T-helper 9 cell (primary cell): Measurements from ENCODE around the gene ATG10.

Experiments used
- DNase-seq: peaks from one replicate; pipeline ENCODE4 v3.0.0-alpha.2; 2020

ATG10 gene

GRCh38 chr5:82168294-82168693 lies 196.5 kb downstream of the ATG10 start:
- no peak for DNase-seq

GRCh38 chr5:82169892-82170291 lies 198.1 kb downstream of the ATG10 start:
- no peak for DNase-seq

- peak; percentile 37 for DNase-seq
These were observed 202.5 kb downstream of the ATG10 start for GRCh38 chr5:82174128-82174918.

- DNase-seq: no peak
These were observed 203.0 kb downstream of the ATG10 start for GRCh38 chr5:82174919-82175219.

GRCh38 chr5:82176115-82176814 lies 204.4 kb downstream of the ATG10 start:
- no peak for DNase-seq

GRCh38 chr5:82178378-82178777 lies 206.6 kb downstream of the ATG10 start:
- no peak for DNase-seq

- no peak for DNase-seq
These were observed 210.8 kb downstream of the ATG10 start for GRCh38 chr5:82182662-82183061.

- no peak for DNase-seq
These were observed 212.0 kb downstream of the ATG10 start for GRCh38 chr5:82183828-82184227.

GRCh38 chr5:82185851-82186250 lies 214.0 kb downstream of the ATG10 start:
- no peak for DNase-seq

GRCh38 chr5:82197550-82197949 lies 225.7 kb downstream of the ATG10 start:
- DNase-seq: no peak

- no peak for DNase-seq
These were observed 232.7 kb downstream of the ATG10 start for GRCh38 chr5:82204567-82204966.

GRCh38 chr5:82205005-82205404 lies 233.2 kb downstream of the ATG10 start:
- DNase-seq: no peak

GRCh38 chr5:82208371-82208770 lies 236.5 kb downstream of the ATG10 start:
- DNase-seq: no peak

GRCh38 chr5:82211855-82212572 lies 240.2 kb downstream of the ATG10 start:
- DNase-seq: no peak

- no peak for DNase-seq
These were observed 246.1 kb downstream of the ATG10 start for GRCh38 chr5:82217917-82218316.

GRCh38 chr5:82218374-82219156 lies 246.7 kb downstream of the ATG10 start:
- DNase-seq: no peak

GRCh38 chr5:82221020-82221419 lies 249.2 kb downstream of the ATG10 start:
- DNase-seq: no peak

GRCh38 chr5:82222597-82223574 lies 251.1 kb downstream of the ATG10 start:
- no peak for DNase-seq

- DNase-seq: peak; percentile 46
These were observed 253.8 kb downstream of the ATG10 start for GRCh38 chr5:82225525-82226172.

GRCh38 chr5:82234885-82235284 lies 263.1 kb downstream of the ATG10 start:
- no peak for DNase-seq

GRCh38 chr5:82244151-82244550 lies 272.3 kb downstream of the ATG10 start:
- no peak for DNase-seq
